ENCODE results near the gene DMBT1.

DNA sequence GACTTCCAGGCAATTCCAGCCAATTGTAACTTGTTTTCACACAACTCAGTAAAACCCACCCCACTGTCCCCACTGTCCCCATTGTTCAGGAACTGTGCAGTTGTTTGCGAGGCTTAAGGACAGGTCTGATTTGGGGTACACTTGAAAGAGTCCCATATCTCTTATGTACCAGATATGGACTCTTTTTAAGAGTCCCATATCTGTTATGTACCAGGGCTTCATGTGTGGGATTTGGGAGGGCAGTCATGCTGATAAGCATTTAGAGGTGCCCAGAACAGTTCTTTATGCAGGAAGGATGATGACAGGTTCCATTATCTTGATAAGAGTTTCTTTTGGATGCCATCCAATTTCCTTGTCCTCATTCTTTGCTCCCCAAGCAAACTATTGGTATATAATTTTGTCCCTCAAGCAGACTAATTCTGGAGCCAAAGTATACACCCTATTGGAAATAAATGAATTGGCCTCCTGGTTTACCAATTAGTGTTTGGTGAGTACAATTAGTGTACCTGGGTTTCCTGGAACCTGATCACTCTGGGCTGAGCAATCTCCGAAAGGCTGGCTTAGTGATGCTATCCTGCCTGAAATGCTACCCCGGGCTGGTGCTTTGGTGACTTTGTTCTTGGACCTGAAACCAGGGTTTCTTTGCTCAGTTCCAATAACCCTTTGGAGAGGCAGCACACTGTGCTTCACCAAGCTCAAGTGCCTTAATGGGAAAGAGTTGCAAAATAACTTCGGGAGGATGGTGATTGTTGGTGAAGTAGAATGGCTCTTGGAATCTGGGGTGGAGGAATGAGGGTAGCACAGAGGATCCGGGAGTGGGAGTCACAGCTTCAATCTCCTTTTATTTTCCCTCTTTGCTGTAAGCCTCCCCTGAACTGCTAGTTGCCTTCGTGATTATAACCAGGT lies 6.2 kb upstream of the DMBT1 start:
- TF ChIP-seq, protein P1, sequence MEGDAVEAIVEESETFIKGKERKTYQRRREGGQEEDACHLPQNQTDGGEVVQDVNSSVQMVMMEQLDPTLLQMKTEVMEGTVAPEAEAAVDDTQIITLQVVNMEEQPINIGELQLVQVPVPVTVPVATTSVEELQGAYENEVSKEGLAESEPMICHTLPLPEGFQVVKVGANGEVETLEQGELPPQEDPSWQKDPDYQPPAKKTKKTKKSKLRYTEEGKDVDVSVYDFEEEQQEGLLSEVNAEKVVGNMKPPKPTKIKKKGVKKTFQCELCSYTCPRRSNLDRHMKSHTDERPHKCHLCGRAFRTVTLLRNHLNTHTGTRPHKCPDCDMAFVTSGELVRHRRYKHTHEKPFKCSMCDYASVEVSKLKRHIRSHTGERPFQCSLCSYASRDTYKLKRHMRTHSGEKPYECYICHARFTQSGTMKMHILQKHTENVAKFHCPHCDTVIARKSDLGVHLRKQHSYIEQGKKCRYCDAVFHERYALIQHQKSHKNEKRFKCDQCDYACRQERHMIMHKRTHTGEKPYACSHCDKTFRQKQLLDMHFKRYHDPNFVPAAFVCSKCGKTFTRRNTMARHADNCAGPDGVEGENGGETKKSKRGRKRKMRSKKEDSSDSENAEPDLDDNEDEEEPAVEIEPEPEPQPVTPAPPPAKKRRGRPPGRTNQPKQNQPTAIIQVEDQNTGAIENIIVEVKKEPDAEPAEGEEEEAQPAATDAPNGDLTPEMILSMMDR (IDR thresholded peaks at IDR 0.05) = no peak
- no peak for TF ChIP-seq KAT7 (CRISPR knock-in tag; IDR thresholded peaks at IDR 0.05; ENCODE audit: borderline replicate concordance)
- TF ChIP-seq E2F1 (CRISPR knock-in tag; IDR thresholded peaks at IDR 0.05) = no peak
- no peak for TF ChIP-seq ZNF512 (CRISPR knock-in tag; IDR thresholded peaks at IDR 0.05; ENCODE audit: borderline replicate concordance)
- TF ChIP-seq, protein P2, sequence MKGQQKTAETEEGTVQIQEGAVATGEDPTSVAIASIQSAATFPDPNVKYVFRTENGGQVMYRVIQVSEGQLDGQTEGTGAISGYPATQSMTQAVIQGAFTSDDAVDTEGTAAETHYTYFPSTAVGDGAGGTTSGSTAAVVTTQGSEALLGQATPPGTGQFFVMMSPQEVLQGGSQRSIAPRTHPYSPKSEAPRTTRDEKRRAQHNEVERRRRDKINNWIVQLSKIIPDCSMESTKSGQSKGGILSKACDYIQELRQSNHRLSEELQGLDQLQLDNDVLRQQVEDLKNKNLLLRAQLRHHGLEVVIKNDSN (CRISPR knock-in tag; IDR thresholded peaks at IDR 0.05) = no peak
- no peak for TF ChIP-seq NR2C2 (CRISPR knock-in tag; IDR thresholded peaks at IDR 0.05)
- TF ChIP-seq ELF4 (CRISPR knock-in tag; IDR thresholded peaks at IDR 0.05; ENCODE audit: low read depth) = no peak
